SK-N-SH (cell line): ENCODE measurements around the gene MMP19.

Experiments used
- CHD2 ChIP-seq: fragments of 150-350 bp; IDR thresholded peaks from 2 replicates; pipeline ENCODE4 v1.6.1; 2018; ENCODE audit warnings: low read length; ENCODE audit not compliant: partially characterized antibody
- POLR2AphosphoS5 ChIP-seq: IDR thresholded peaks from 2 replicates; pipeline ENCODE4 v1.6.1; 2012; ENCODE audit warnings: low read depth, low read length
- RFX5 ChIP-seq: IDR thresholded peaks from 2 replicates; pipeline ENCODE4 v1.6.1; 2012; ENCODE audit warnings: mild to moderate bottlenecking, improper control_type of control experiment, low read length
- YY1 ChIP-seq: IDR thresholded peaks from 2 replicates; pipeline ENCODE4 v1.4.0; 2012; ENCODE audit warnings: low read depth, mild to moderate bottlenecking

GRCh38 chr12:55844961-55845360, 2.2 kb upstream of the MMP19 start:
- TF ChIP-seq CHD2 (no peak), RFX5 (no peak), YY1 (no peak), POLR2AphosphoS5 (no peak)
